Inferior parietal cortex (tissue), 1 donor: ENCODE measurements around the gene ANKFY1.

Source experiments
- DNase-seq: peaks from one replicate; pipeline ENCODE4 v3.0.0-alpha.2; 2016; ENCODE audit errors: extremely low spot score

ANKFY1 gene, protein sequence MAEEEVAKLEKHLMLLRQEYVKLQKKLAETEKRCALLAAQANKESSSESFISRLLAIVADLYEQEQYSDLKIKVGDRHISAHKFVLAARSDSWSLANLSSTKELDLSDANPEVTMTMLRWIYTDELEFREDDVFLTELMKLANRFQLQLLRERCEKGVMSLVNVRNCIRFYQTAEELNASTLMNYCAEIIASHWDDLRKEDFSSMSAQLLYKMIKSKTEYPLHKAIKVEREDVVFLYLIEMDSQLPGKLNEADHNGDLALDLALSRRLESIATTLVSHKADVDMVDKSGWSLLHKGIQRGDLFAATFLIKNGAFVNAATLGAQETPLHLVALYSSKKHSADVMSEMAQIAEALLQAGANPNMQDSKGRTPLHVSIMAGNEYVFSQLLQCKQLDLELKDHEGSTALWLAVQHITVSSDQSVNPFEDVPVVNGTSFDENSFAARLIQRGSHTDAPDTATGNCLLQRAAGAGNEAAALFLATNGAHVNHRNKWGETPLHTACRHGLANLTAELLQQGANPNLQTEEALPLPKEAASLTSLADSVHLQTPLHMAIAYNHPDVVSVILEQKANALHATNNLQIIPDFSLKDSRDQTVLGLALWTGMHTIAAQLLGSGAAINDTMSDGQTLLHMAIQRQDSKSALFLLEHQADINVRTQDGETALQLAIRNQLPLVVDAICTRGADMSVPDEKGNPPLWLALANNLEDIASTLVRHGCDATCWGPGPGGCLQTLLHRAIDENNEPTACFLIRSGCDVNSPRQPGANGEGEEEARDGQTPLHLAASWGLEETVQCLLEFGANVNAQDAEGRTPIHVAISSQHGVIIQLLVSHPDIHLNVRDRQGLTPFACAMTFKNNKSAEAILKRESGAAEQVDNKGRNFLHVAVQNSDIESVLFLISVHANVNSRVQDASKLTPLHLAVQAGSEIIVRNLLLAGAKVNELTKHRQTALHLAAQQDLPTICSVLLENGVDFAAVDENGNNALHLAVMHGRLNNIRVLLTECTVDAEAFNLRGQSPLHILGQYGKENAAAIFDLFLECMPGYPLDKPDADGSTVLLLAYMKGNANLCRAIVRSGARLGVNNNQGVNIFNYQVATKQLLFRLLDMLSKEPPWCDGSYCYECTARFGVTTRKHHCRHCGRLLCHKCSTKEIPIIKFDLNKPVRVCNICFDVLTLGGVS

GRCh38 chr17:4263282-4264215 lies at the start of gene ANKFY1:
Gene ANKFY1, minus strand, starts transcription at chr17:4263979. Its CDS starts 38 bp downstream, at chr17:4263941.
- peak; percentile 95 for DNase-seq

- DNase-seq: peak; percentile 55
Measured at GRCh38 chr17:4310354-4311060, 46.7 kb upstream of the ANKFY1 start.

GRCh38 chr17:4309897-4310296 lies 46.1 kb upstream of the ANKFY1 start:
- no peak for DNase-seq

- no peak for DNase-seq
Measured at GRCh38 chr17:4307179-4307930, 43.6 kb upstream of the ANKFY1 start.

- DNase-seq: no peak
Measured at GRCh38 chr17:4305224-4305623, 41.4 kb upstream of the ANKFY1 start.

DNA sequence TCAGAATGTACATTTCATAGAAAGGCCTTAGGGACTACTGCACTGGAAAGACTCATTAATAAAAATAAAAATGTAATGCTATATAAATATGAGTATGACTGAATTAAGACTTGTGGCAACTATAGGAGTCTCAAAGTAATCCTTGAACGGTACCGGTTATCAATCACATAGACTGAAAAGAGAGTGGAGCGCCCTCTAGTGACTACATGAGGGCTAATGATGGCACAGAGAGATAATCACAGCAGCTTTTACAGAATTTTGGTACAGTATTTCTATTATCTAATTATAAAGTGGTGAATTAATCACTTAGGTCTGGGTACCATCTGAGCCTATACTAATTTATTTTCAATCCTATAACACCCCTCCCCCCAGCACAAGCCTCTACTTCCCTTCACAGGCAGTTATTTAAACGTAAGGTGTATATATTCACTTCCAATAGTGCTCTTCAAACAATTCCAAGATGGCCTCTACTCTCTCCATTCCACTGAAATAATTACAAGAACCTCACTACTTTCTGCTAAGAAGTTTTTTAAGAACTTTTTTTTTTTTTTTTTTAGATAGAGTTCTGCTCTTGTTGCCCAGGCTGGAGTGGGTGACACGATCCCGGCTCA lies 40.7 kb upstream of the ANKFY1 start:
- peak; percentile 83 for DNase-seq

DNA sequence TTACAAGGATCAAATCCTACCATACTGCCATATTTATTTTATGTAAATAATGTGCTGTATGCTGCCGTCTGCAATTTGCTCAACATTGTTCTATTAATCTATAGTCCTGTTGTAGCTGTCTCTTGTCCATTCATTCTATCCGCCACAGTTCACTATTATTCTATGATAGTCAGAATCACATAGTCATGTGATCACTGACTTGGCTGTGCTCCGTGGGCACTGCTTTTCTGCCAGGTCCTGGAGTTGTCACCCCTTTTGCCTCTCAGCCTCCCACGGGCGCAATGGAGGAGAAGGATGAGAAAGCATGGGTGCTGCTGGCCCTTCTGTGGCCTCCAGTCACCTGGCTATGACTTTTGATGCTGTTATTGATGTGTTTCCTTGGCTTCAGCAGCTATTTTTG lies 37.3 kb upstream of the ANKFY1 start:
- DNase-seq: peak; percentile 77

DNA sequence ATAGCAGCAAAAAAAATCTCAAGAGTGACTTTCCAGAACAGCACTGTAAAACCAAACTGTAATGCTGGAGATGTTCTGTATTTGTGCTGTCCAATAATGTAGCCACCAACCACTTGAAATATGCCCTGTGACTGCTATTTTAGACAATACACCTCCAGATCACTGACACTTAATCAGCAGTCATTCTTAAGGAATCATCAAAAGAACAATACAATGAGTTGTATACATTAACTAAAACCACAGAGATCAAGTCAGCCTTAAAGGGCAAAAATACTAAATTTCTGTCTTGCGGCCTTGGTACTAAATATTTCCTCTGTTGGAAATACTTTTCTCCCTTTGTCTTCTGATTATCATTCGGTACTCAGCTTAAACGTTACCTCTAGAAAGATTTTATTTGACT lies 33.6 kb upstream of the ANKFY1 start:
- DNase-seq: no peak

- DNase-seq: no peak
Measured at GRCh38 chr17:4295686-4296085, 31.9 kb upstream of the ANKFY1 start.

GRCh38 chr17:4293572-4293971 lies 29.8 kb upstream of the ANKFY1 start:
- DNase-seq: no peak

DNA sequence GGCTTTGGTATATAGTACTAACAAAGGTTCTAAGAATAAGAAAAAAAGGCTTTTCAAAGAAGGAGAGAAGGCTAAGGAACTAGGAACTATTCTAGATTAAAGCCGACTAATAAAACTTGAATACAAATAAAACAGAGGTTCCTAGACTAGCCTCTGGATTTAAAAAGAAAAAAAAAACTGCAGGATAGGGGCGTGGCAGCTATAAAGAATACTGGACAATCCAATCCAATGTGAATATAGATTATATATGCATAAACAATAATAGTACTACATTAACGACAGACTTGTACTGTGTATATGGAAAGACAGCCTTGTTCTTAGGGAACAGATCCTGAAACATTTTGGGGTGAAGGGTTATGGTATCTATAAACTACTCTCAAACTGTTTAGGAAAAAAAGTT lies 23.9 kb upstream of the ANKFY1 start:
- no peak for DNase-seq

GRCh38 chr17:4276514-4276913 lies 12.7 kb upstream of the ANKFY1 start:
- DNase-seq: no peak

DNA sequence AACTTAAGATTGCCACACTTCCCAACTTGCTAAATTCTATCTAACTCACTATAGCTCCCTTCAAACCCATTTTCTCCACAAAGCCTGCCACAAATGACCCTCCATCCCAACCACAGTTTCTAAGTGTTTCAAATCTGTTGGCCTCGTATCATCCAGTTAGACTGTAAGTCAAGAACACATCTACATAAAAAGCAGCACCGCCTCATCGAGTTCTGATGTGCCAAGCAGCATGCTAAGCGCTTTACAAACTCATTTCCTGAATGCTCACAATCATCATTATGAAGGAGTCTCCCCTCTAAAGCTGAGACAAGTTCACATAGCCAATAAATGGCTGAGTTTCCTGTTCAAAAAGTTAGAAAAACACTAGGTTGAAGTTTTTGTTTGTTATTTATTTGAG lies 9.2 kb upstream of the ANKFY1 start:
- DNase-seq: no peak

DNA sequence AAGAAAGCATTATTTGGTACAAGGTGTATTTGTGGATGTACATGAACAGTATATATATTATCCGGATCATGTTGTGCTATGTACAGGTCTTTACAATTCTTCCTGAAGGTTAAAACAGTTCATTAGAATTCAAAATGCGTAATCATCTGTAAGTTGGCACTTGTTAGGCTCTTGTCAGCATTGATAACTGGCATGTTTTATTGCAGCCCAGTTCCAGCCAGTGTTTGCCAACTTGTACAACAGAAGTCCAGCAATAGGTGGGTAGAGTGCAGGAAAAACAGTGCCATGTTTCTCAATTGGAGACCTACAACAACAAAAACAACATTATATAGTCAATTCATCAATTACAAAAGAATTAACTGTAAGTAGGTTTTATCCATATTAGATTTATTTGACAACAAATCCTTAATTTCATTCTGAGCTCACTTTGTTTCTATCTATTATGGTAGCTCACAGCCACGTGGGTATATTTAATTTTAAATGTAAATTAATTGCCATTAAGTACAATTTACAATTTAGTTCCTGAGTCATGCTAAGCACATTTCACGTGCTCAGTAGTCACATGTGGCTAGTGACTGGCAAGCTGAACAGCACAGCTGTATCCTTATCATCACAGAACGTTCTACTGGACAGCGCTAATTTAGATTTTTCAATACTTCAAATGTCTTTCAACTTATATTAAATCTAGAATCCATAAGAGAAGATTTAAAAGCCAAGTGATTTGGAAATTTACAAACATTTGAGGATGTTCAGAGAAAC lies 8.6 kb upstream of the ANKFY1 start:
- DNase-seq: no peak

DNA sequence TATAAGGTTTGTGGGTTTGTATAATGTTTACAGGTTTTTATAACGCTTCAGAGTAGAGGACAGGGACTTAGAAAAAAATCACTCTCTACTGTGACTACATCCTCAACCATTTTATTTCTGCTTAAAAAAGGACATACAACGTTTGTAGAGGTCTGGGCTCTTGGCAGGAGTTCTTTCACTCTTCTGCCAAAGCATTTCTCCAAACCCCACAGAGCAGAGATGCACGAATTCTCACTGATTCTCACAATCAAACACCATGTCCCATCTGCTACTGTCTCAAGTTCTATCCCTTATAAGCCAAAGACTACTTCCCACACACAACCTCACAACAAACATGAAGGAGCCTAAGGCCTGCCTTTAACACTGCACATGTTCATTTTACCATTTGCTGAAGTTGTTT lies 7.0 kb upstream of the ANKFY1 start:
- peak; percentile 29 for DNase-seq

GRCh38 chr17:4269915-4270314 lies 6.1 kb upstream of the ANKFY1 start:
- no peak for DNase-seq

GRCh38 chr17:4267402-4267801 lies 3.6 kb upstream of the ANKFY1 start:
- no peak for DNase-seq

- DNase-seq: no peak
Measured at GRCh38 chr17:4266550-4266949, 2.8 kb upstream of the ANKFY1 start.

GRCh38 chr17:4262703-4263102 lies 1.1 kb downstream of the ANKFY1 start:
- DNase-seq: no peak
